ENCODE results near the gene DHRS2.

GRCh38 chr14:23667134-23667533, 31.0 kb downstream of the DHRS2 start:
- TF ChIP-seq CTCF (IDR thresholded peaks at IDR 0.05) (no peak), REST (IDR thresholded peaks at IDR 0.05) (no peak), HOXB13 (CRISPR knock-in tag; IDR thresholded peaks at IDR 0.05; ENCODE audit: low read depth) (no peak), POLR2A (IDR thresholded peaks at IDR 0.05; ENCODE audit: low read length) (no peak), CEBPB (IDR thresholded peaks at IDR 0.05) (no peak), CBX2 (IDR thresholded peaks at IDR 0.05; ENCODE audit: borderline replicate concordance, low read depth) (no peak), GATA3 (IDR thresholded peaks at IDR 0.05; ENCODE audit: borderline replicate concordance) (no peak), ELK1 (IDR thresholded peaks at IDR 0.05; ENCODE audit: low read depth, low read length) (no peak), E2F6 (IDR thresholded peaks at IDR 0.05; ENCODE audit: borderline replicate concordance, low read depth) (no peak), SREBF2 (IDR thresholded peaks at IDR 0.05) (no peak), USF2 (IDR thresholded peaks at IDR 0.05) (no peak), NR3C1 (IDR thresholded peaks at IDR 0.05) (no peak), RARB (CRISPR knock-in tag; IDR thresholded peaks at IDR 0.05) (no peak), RFX5 (IDR thresholded peaks at IDR 0.05) (no peak)
